Measurements from ENCODE around the gene TMCO2.

DNA sequence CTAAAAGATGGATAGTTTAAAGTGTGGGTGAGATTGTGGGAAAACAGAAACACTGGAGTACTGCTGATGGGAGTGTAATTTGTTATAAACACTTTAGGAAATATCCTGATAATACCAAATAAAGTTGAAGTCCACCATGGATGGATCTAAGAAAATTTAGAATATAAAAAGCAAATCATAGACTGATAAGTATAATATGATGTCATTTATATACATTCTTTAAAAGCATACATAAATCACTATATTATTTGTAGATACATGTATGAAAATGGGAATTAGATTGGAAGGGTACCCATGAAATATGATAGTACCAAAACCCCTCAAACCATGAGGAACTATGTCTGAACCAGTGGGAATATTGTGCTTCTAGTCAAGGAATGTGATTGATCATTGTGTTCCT is 18.2 kb downstream of the TMCO2 start:
- TF ChIP-seq, protein P1, sequence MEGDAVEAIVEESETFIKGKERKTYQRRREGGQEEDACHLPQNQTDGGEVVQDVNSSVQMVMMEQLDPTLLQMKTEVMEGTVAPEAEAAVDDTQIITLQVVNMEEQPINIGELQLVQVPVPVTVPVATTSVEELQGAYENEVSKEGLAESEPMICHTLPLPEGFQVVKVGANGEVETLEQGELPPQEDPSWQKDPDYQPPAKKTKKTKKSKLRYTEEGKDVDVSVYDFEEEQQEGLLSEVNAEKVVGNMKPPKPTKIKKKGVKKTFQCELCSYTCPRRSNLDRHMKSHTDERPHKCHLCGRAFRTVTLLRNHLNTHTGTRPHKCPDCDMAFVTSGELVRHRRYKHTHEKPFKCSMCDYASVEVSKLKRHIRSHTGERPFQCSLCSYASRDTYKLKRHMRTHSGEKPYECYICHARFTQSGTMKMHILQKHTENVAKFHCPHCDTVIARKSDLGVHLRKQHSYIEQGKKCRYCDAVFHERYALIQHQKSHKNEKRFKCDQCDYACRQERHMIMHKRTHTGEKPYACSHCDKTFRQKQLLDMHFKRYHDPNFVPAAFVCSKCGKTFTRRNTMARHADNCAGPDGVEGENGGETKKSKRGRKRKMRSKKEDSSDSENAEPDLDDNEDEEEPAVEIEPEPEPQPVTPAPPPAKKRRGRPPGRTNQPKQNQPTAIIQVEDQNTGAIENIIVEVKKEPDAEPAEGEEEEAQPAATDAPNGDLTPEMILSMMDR (IDR thresholded peaks at IDR 0.05; ENCODE audit: low read depth, low read length): no peak
- TF ChIP-seq POLR2A (IDR thresholded peaks at IDR 0.05; ENCODE audit: extremely low read depth, insufficient read length): no peak
- TF ChIP-seq, protein P2, sequence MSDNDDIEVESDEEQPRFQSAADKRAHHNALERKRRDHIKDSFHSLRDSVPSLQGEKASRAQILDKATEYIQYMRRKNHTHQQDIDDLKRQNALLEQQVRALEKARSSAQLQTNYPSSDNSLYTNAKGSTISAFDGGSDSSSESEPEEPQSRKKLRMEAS (IDR thresholded peaks at IDR 0.05; ENCODE audit: low read depth, low read length): no peak
